Thymus (tissue), 11 donors: Measurements from ENCODE around the gene ATXN1. TPM values are rescaled to one million over a fixed set of nuclear protein-coding genes. Genes with fewer than 3 reads are reported as not detected.

Experiments used
- DNase-seq, 9 donors: peaks; one replicate each; pipeline ENCODE4 v3.0.0-alpha.2; 2013; ENCODE audit warnings: low spot score in 9 of 9, low read depth in 6 of 9, missing footprints in 1 of 9
- H3K27ac ChIP-seq, 2 donors: one replicate each; pipeline ENCODE4 v1.5.1; 2013; ENCODE audit warnings: control low read depth in 1 of 2, low read depth in 1 of 2, low read length in 1 of 2, mild to moderate bottlenecking in 1 of 2, moderate library complexity in 1 of 2
- H3K27me3 ChIP-seq, 2 donors: one replicate each; pipeline ENCODE4 v1.5.1; 2013; ENCODE audit warnings: low read length in 1 of 2; ENCODE audit not compliant: control insufficient read depth in 2 of 2, insufficient read depth in 1 of 2
- H3K36me3 ChIP-seq, 2 donors: one replicate each; pipeline ENCODE4 v1.5.1; 2013; ENCODE audit warnings: low read length in 1 of 2, mild to moderate bottlenecking in 1 of 2, moderate library complexity in 1 of 2; ENCODE audit not compliant: control insufficient read depth in 2 of 2, insufficient read depth in 2 of 2
- H3K4me1 ChIP-seq, 2 donors: one replicate each; pipeline ENCODE4 v1.5.1; 2013; ENCODE audit warnings: low read length in 2 of 2; ENCODE audit not compliant: control insufficient read depth in 2 of 2, insufficient read depth in 2 of 2
- H3K4me3 ChIP-seq, 2 donors: one replicate each; pipeline ENCODE4 v1.5.1; 2013; ENCODE audit warnings: low read length in 2 of 2, control low read depth in 1 of 2, mild to moderate bottlenecking in 1 of 2
- H3K9me3 ChIP-seq, 2 donors: one replicate each; pipeline ENCODE4 v1.5.1; 2013; ENCODE audit warnings: low read length in 1 of 2, mild to moderate bottlenecking in 1 of 2; ENCODE audit not compliant: control insufficient read depth in 2 of 2, insufficient read depth in 1 of 2
- WGBS: extraction: QIAGEN DNeasy Blood & Tissue Kit; methylation state at CpG from one replicate; pipeline ENCODE4 v1.1.7; 2013; 5-methylcytosine and 5-hydroxymethylcytosine counted together
- polyA plus RNA-seq: library from polyadenylated mRNA; stranded (reverse); fragments of 200-250 nt; gene quantifications from one replicate; pipeline ENCODE4 v1.2.3, GENCODE V29; 2013
- total RNA-seq: library from RNA; stranded (reverse); fragments of 120-200 nt; gene quantifications from one replicate; pipeline ENCODE4 v1.2.4, GENCODE V29; 2013
- donor health status: healthy.

ATXN1 gene
- total and polyA plus RNA-seq, 2 donors, result 6.8 to 7.1 TPM

- no peak for DNase-seq
- no peaks in the 10 kb centered on the region for H3K9me3 ChIP-seq
- H3K27me3 ChIP-seq, result no peaks in the 10 kb centered on the region
- H3K27ac ChIP-seq, result no peak overlapping the region
- H3K36me3 ChIP-seq, result no peaks in the 10 kb centered on the region
- H3K4me3 ChIP-seq, result no peak overlapping the region
- peaks cover 8 to 17% of the 10 kb centered on the region in 2 donors for H3K4me1 ChIP-seq
- 66% methylated on average over 11 of the region's 14 CpGs for WGBS
Measured at GRCh38 chr6:16438718-16439591, 322.3 kb downstream of the ATXN1 start.

DNA sequence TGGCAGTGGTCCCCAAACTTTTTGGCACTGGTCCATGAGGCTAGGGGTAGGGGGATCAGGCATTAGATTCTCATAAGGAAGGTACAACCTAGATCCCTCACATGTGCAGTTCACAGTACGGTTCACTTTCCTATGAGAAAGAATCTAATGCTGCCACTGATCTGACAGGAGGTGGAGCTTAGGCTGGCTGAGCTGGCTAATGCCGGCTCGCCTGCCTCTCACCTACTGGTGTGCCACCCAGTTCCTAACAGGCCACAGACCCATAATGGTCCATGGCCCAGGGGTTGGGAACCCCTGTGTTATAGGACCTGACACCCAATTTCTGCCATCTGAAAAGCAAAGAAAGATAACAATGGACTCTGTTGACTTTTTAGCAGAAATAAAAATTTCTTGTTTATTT is 323.3 kb downstream of the ATXN1 start:
- Histone ChIP-seq H3K4me3 (no peak overlapping the region), H3K4me1 (peaks cover 8 to 17% of the 10 kb centered on the region in 2 donors), H3K27me3 (no peaks in the 10 kb centered on the region), H3K36me3 (no peaks in the 10 kb centered on the region), H3K27ac (no peak overlapping the region), H3K9me3 (no peaks in the 10 kb centered on the region)
- 98% methylated on average over 3 of the region's 3 CpGs for WGBS
- DNase-seq, result no peak

DNA sequence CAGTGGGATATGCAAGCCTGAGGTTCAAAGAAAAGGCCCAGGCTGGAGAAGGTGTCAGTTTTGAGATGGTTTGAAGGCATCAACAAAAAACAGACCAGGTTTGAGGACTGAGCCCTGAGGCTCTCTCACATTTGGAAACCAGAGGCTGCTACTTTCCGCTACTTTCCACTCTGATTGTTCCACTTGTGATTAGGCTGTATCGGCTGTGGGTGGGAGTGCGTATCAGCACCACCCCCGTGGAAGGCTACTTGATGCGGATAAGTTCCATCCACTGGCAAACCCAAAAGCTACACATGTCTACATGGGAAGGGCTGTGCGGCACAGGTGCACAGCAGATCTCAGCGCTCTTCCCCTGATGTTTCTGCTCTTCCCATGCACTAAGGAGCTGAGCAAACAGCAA is 324.2 kb downstream of the ATXN1 start:
- H3K4me1 ChIP-seq, result peaks cover 8 to 17% of the 10 kb centered on the region in 2 donors
- no peak overlapping the region for H3K4me3 ChIP-seq
- H3K36me3 ChIP-seq, result no peaks in the 10 kb centered on the region
- H3K27me3 ChIP-seq, result no peaks in the 10 kb centered on the region
- no peak overlapping the region for H3K27ac ChIP-seq
- no peaks in the 10 kb centered on the region for H3K9me3 ChIP-seq
- WGBS, result 96% methylated on average over 7 of the region's 7 CpGs
- DNase-seq, result no peak

DNA sequence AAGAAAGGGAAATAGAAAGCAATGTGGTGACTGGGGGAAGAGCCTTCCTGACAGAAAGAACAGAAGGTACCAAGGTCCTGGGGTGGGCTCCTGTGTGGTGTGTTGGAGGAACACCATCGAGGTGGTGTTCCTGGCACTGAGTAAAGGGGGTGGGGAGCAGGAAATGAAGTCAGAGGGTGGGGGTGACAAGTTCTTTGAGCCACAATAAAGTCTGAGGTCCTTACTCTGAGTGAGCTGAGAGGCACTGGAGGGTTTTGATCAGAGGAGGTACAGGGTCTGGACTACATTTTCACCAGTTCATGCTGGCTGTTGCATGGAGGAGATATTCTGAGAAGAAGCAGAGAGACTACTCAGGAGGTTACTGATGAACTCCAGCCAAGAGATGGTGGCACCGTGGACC is 324.7 kb downstream of the ATXN1 start:
- Histone ChIP-seq H3K4me3 (no peak overlapping the region), H3K4me1 (peaks cover 8 to 17% of the 10 kb centered on the region in 2 donors), H3K9me3 (no peaks in the 10 kb centered on the region), H3K27ac (no peak overlapping the region), H3K36me3 (no peaks in the 10 kb centered on the region), H3K27me3 (no peaks in the 10 kb centered on the region)
- 60% methylated on average over 2 of the region's 2 CpGs for WGBS
- DNase-seq, result peak in 3 of 9 donors; percentile 13 to 48 (median 32)

- Histone ChIP-seq H3K36me3 (no peaks in the 10 kb centered on the region), H3K9me3 (no peaks in the 10 kb centered on the region), H3K4me3 (no peak overlapping the region), H3K27ac (no peak overlapping the region), H3K27me3 (no peaks in the 10 kb centered on the region), H3K4me1 (peaks cover 8 to 17% of the 10 kb centered on the region in 2 donors)
- whole genome bisulfite sequencing, result over 99% methylated on average over 4 of the region's 4 CpGs
- DNase-seq, result no peak
Measured at GRCh38 chr6:16434885-16435284, 326.4 kb downstream of the ATXN1 start.

- Histone ChIP-seq H3K36me3 (no peaks in the 10 kb centered on the region), H3K27ac (no peak overlapping the region), H3K4me3 (no peak overlapping the region), H3K27me3 (no peaks in the 10 kb centered on the region), H3K9me3 (no peaks in the 10 kb centered on the region), H3K4me1 (peaks cover 8 to 17% of the 10 kb centered on the region in 2 donors)
- DNase-seq, result no peak
- 97% methylated on average over 11 of the region's 11 CpGs for WGBS
Measured at GRCh38 chr6:16433338-16433890, 327.8 kb downstream of the ATXN1 start.

DNA sequence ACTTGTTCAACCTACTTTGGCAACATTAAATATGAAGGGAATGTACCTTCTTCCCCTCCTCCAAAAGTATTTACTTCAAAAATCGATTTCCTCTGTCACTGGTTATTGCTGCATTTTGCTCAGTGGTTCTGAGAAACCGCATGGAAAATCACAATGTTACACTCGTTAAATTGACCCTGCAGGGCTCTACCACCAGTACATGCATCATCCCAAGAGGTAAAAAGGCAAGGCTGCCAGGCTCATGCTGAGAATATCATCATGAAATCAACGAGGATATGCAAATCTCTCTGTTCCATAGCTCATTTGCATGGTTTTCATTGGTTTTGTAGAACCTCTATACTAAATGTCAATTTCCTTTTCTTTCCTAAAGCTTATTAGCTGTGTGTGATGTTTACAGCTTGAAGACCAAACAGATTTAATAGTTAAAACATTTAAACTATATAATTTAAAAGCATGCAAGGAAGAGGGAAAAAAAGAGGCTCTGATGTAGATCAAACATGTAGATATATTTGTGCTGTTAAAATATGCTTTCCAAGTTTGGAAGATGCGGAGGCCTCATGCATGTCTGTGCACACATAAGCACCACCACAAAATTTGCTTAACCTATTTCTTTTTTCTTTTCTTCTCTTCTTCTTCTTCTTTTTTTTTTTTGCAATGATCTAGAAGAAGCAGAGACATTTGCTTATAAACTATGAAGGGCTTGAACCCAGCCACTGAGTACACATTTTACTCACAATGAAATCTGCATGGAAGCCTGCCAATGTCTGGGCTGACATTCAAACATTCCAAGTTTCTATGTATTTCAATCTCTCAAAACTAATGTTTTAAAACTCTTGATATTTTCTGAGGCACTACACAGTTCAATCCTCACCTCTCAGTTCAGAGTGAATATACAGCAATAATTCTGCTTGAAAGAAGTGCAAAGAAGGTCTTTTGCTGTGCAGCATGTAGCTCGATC is 328.9 kb downstream of the ATXN1 start:
- no peaks in the 10 kb centered on the region for H3K9me3 ChIP-seq
- no peaks in the 10 kb centered on the region for H3K36me3 ChIP-seq
- no peak overlapping the region for H3K27ac ChIP-seq
- 94% methylated on average over 6 of the region's 6 CpGs for WGBS
- no peak overlapping the region for H3K4me3 ChIP-seq
- no peak for DNase-seq
- peaks cover 8 to 11% of the 10 kb centered on the region in 2 donors for H3K4me1 ChIP-seq
- H3K27me3 ChIP-seq, result no peaks in the 10 kb centered on the region

DNA sequence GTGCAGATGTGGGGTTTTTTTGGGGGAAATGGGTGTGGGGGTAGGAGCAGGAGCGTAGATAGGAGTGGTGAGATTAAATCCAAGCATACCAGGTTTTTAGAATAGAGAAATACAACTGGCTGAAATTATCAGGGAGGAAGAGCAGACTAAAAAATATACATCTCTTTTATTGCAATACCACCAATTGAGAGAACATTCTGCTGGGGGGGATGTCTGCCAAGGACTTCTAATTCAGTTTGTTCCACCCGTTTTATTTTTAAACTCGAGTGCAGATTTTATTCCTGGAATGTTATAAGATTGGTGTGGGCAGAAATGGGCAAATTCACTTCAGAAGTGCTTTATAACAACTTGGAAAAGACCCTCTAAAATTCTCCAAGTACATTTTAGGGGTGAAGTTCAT is 330.2 kb downstream of the ATXN1 start:
- no peaks in the 10 kb centered on the region for H3K9me3 ChIP-seq
- DNase-seq, result no peak
- no peaks in the 10 kb centered on the region for H3K36me3 ChIP-seq
- H3K27me3 ChIP-seq, result no peaks in the 10 kb centered on the region
- 97% methylated on average over 3 of the region's 3 CpGs for WGBS
- no peak overlapping the region for H3K27ac ChIP-seq
- no peak overlapping the region for H3K4me3 ChIP-seq
- H3K4me1 ChIP-seq, result no peaks in the 10 kb centered on the region
